Measurements from ENCODE around the gene DDX31.

DDX31 gene

DNA sequence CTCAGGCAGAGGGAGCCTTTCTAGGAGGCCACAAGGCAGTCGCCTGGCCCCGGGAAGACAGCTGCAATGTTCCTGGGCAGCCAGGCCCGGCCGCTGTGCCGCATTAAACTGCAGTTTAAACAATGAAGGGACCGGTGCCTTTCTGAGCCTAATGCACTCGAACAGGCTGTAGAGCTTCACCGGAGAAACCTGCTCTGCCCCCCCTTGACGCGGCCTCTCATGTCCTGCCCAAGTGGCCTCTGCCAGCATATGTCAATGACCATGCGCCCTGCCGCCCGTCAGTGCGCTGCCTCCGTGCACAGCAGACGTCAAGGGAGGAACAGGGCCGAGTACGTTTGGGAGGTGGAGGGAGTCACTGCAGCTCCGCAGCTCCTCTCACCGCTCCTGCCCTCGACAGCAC lies 125.8 kb downstream of the DDX31 start:
- DNase-seq: no peak

DNA sequence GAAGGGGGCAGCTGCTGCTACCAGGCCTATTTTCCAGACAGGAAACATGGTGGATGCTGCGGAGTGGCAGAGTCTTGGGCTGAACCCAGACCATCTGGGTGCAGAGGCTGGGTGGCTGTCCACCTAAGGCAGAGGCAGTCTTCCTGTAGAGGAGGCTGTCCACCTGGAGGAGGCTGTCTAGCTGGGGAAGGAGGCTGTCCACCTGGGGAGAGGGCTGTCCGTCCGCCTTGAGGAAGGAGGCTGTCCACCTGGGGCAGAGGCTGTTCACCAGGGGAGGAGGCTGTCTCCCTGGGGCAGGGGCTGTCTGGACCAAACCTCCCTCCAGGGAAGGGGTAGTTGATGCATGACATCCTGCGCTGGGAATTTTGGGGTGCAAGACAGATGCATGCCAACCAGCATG lies 126.5 kb downstream of the DDX31 start:
- no peak for DNase-seq

Measured in activated CD4-positive, alpha-beta T cell treated with anti-CD3 and anti-CD28 coated beads, Interleukin-2, amount 50 U/mL, for 48 hours (primary cell).